22Rv1 (cell line): Measurements from ENCODE around the gene OR4D6.

Experiments
- H3K27ac ChIP-seq: fragments of 450-650 bp; 2 replicates; pipeline ENCODE4 v1.5.1; 2017
- ZFX ChIP-seq: fragments of 450-650 bp; IDR thresholded peaks from 2 replicates; pipeline ENCODE4 v1.6.1; 2017; ENCODE audit warnings: antibody characterized with exemption, borderline replicate concordance
- TF ChIP-seq, protein P1 (sequence below): fragments of 450-650 bp; IDR thresholded peaks from 2 replicates; pipeline ENCODE4 v1.5.1; 2017; ENCODE audit warnings: mild to moderate bottlenecking

The OR4D6 gene

DNA sequence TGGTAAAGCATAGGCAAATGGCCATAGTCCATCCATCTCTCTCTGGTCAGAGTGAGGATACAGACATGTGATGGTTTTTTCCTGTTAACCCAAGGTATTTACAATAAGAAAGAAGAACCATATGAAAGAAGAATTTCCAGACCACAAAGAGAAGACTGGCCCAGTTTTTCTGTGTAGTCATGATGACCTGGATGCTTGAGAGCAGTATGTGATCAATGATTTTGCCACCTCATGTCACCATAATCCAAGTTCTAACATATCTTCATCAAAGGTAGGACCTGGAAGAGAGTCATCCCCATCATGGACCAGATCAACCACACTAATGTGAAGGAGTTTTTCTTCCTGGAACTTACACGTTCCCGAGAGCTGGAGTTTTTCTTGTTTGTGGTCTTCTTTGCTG is at the start of gene OR4D6:
Gene OR4D6, plus strand, starts transcription at position 301 of the 400 bp plus-strand sequence. Its CDS starts 0 bp downstream, at position 301.
- H3K27ac ChIP-seq, result no peak within 1 kb of the TSS
- TF ChIP-seq, protein P1, sequence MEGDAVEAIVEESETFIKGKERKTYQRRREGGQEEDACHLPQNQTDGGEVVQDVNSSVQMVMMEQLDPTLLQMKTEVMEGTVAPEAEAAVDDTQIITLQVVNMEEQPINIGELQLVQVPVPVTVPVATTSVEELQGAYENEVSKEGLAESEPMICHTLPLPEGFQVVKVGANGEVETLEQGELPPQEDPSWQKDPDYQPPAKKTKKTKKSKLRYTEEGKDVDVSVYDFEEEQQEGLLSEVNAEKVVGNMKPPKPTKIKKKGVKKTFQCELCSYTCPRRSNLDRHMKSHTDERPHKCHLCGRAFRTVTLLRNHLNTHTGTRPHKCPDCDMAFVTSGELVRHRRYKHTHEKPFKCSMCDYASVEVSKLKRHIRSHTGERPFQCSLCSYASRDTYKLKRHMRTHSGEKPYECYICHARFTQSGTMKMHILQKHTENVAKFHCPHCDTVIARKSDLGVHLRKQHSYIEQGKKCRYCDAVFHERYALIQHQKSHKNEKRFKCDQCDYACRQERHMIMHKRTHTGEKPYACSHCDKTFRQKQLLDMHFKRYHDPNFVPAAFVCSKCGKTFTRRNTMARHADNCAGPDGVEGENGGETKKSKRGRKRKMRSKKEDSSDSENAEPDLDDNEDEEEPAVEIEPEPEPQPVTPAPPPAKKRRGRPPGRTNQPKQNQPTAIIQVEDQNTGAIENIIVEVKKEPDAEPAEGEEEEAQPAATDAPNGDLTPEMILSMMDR, result no peak
- TF ChIP-seq ZFX, result no peak

DNA sequence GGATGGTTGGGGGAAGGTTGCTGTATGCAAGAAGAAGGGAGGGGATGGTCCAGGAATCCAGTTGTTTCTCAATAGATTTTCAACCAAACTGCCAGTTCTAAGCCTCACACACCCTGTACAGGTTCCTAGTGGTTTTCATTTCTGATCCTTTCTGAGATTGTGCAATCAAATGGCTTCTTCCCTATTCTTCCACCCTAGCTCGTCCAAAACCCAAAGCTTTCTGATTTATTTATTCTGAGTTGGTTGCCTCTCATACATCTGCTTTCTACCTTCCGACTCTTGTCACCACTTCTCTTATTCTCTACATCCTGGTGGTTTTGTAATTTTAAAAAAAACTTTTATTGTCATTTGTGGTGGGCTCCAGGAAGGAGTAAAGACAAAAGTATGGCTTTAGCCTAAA is 43.1 kb upstream of the OR4D6 start:
- no peak overlapping the region for H3K27ac ChIP-seq
- TF ChIP-seq ZFX, result no peak
- TF ChIP-seq, protein P1, result no peak

DNA sequence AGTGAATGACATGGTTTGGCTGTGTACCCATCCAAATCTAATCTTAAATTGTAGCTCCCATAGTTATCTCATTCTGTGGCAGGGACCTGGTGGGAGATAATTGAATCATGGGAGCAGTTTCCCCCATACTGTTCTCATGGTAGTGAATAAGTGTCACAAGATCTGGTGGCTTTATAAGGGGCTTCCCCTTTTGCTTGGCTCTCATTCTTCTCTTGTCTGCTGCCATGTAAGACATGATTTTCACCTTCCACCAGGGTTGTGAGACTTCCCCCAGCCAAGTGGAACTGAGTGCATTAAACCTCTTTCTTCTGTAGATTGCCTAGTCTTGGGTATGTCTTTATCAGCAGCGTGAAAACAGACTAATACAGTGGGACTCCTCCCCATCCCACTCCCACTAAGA is 41.6 kb upstream of the OR4D6 start:
- TF ChIP-seq, protein P1, result no peak
- no peak for TF ChIP-seq ZFX
- no peak overlapping the region for H3K27ac ChIP-seq

DNA sequence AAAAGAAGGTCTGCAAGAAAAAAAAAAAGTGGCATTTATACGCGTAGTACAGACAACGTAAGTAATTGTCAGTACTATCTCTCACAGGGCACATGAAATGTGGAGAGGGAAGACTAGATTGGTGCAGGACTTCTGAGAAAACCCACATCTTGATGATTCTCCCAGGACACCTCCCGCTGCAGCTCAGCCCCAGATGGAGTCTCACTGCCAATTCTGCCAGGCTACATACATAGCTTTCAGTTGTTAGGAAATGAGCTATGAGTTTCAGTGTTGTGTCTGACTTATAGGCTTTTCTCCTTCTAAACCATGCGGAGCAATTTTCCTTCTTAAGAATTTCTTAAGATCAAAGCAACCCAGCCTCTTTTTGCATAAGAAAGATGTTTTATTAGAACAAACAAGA is 40.1 kb upstream of the OR4D6 start:
- H3K27ac ChIP-seq, result no peak overlapping the region
- TF ChIP-seq, protein P1, result no peak
- TF ChIP-seq ZFX, result no peak

DNA sequence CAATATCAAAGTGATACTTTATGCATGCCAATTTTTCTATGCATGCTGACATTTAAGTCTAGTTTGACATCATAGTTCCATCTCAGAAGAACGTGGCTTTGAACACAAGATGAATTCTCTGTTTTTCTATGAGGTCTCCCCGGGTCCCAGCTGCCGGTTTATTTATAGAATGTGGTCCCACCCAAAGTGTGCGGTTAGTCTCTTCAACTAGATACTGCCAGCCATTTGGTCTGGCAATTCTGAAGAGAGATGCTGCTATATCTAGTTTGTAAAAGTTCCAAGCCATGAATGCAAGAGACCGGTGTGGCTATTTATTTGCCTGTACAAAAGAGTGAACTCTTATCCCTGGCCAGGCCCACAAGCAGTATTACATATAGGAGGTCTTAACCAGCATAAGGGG is 39.7 kb upstream of the OR4D6 start:
- no peak overlapping the region for H3K27ac ChIP-seq
- no peak for TF ChIP-seq ZFX
- TF ChIP-seq, protein P1, result no peak

DNA sequence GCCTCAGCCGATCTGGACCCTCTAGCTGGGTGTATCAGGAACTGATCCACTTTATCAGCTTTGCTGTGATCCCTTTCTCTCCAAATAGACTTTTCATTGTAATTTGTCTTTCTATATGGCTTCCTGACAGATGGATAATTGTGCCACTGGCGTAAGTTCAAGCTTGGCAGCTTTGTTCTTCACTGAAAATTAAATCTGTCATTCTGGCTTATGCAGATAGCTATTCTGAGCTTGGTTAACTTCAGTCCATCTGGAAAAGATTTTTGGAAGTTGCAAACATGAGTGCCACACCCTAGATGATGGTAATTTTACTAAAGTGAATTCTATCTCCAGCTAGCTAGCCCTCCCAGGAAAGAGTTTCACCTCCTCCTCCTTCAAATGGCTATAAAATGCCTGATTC is 38.6 kb upstream of the OR4D6 start:
- TF ChIP-seq, protein P1, result no peak
- TF ChIP-seq ZFX, result no peak
- H3K27ac ChIP-seq, result no peak overlapping the region

DNA sequence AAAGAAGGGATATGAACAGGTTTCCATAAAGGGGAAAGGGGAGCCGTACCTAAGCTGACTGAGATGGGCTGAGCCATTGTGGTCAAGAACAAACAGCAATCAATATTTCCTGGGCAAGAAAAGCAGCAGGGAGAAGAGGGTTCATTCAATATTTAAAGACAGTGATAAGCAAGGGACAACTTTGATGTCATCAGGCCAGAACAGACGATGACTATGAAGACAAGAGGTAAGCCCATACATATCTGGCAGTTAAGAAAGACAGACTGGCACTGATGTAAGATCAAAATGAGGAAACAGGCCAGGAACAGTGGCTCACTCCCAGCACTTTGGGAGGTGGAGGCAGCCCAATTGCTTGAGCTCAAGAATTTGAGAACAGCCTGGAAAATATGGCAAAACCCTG is 32.9 kb upstream of the OR4D6 start:
- TF ChIP-seq, protein P1, result no peak
- no peak for TF ChIP-seq ZFX
- H3K27ac ChIP-seq, result no peak overlapping the region
